ENCODE measurements around the gene MTURN. TPM values are rescaled to one million over a fixed set of nuclear protein-coding genes. Genes with fewer than 3 reads are reported as not detected.
"Not testable (repeated sequence)": the region's sequence is repeated elsewhere in the genome, so short reads cannot be mapped to it uniquely, and the experiment has no call there.

Gene MTURN
- total and polyA plus RNA-seq, 2 donors, result 55.6 TPM

DNA sequence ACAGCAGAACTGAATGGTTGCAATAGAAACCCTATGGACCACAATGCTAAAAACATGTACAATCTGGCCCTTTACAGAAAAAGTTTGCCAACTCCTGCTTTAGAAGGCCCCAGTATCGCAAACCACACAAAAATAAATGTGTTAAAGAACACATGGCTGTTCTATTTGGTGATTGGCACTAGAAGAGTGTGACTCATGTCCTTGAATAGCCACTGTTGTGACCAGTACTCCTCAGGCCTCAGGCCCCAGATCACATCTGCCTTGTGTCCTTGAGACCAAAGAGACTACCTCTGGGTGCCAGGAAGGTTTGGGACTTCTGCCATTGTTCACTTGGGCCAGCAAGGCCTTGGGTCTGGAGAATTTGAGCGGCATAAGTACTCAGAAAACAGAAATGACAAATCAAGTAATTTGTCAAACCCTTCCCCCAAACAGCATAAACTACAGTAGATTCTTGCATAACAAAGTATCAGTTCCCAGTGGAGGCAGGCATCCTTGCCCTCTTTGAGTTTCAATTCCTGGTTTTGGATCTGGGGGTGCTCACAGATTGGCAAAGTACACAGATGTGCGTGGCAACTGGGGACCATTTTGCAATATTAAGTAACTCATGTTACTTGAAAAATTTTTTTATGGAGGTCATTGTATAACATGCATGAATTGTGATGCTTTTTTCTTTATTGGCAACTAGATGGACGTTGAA is 50.2 kb downstream of the MTURN start:
- Histone ChIP-seq H3K27ac (ENCODE audit: low read depth) (no peak overlapping the region), H3K4me3 (ENCODE audit: low read depth, low read length) (no peak overlapping the region), H3K4me1 (ENCODE audit: insufficient read depth) (no peaks in the 10 kb centered on the region), H3K36me3 (ENCODE audit: insufficient read depth) (no peaks in the 10 kb centered on the region)
- WGBS, result 91% methylated on average over 4 of the region's 4 CpGs
- no peak for DNase-seq (ENCODE audit: extremely low spot score)

- no peak overlapping the region for H3K27ac ChIP-seq (ENCODE audit: low read depth)
- DNase-seq (ENCODE audit: extremely low spot score), result no peak
Measured at GRCh38 chr7:30185496-30185895, 50.7 kb downstream of the MTURN start.

GRCh38 chr7:30186725-30187124 is 51.9 kb downstream of the MTURN start:
- no peak for DNase-seq (ENCODE audit: extremely low spot score)
- H3K4me1 ChIP-seq (ENCODE audit: insufficient read depth), result no peaks in the 10 kb centered on the region
- 97% methylated on average over 1 of the region's 1 CpG for WGBS
- no peak overlapping the region for H3K4me3 ChIP-seq (ENCODE audit: low read depth, low read length)
- no peaks in the 10 kb centered on the region for H3K36me3 ChIP-seq (ENCODE audit: insufficient read depth)
- no peak overlapping the region for H3K27ac ChIP-seq (ENCODE audit: low read depth)

More at GRCh38 chr7:30185496-30185895, 50.7 kb downstream of the MTURN start:
- no peak overlapping the region for H3K4me3 ChIP-seq (ENCODE audit: low read depth, low read length)
- no peaks in the 10 kb centered on the region for H3K4me1 ChIP-seq (ENCODE audit: insufficient read depth)
- H3K36me3 ChIP-seq (ENCODE audit: insufficient read depth), result no peaks in the 10 kb centered on the region

- no peak overlapping the region for H3K27ac ChIP-seq (ENCODE audit: low read depth)
- H3K36me3 ChIP-seq (ENCODE audit: insufficient read depth), result no peaks in the 10 kb centered on the region
- DNase-seq (ENCODE audit: extremely low spot score), result no peak
- no peaks in the 10 kb centered on the region for H3K4me1 ChIP-seq (ENCODE audit: insufficient read depth)
- WGBS, result 96% methylated on average over 1 of the region's 1 CpG
- no peak overlapping the region for H3K4me3 ChIP-seq (ENCODE audit: low read depth, low read length)
Measured at GRCh38 chr7:30187513-30187912, 52.7 kb downstream of the MTURN start.

DNA sequence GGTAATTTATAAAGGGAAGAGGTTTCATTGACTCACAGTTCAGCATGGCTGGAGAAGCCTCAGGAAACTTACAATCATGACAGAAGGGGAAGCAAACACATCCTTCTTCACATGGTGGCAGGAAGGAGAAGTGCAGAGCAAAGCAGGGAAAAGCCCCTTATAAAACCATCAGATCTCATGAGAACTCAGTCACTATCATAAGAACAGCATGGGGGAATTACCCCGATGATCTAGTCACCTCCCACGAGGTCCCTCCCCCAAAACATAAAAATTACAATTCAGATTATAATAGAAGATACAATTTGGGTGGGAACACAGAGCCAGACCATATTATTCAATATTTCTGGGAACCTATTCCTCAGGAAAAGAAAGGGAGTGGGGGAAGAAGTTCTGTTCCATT is 53.6 kb downstream of the MTURN start:
- H3K4me1 ChIP-seq (ENCODE audit: insufficient read depth); DNase-seq (ENCODE audit: extremely low spot score); H3K4me3 ChIP-seq (ENCODE audit: low read depth, low read length); H3K27ac ChIP-seq (ENCODE audit: low read depth); H3K36me3 ChIP-seq (ENCODE audit: insufficient read depth): not testable (repeated sequence)
- WGBS, result 90% methylated on average over 2 of the region's 2 CpGs

DNA sequence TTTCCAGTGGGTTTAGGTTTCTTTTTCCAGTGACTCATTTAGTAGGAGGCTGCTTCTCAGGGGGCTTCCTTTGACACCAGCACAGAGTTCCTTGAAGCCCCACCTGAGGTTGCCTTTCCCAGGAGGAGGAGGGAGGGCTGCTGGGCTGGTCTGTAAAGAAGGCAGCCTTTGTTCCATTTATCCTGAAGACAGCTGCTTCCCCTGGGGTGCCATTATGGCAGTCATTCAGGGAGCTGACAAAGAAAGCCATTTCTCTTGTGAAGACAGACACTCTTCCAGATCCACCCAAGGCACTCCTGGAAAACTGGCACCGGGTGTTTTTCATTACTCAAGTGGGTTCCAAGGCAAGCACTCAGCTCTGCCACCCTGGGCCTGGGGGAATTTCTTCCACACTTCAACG is 54.0 kb downstream of the MTURN start:
- DNase-seq (ENCODE audit: extremely low spot score), result no peak
- H3K4me1 ChIP-seq (ENCODE audit: insufficient read depth), result no peaks in the 10 kb centered on the region
- 89% methylated on average over 2 of the region's 2 CpGs for WGBS
- no peak overlapping the region for H3K4me3 ChIP-seq (ENCODE audit: low read depth, low read length)
- H3K27ac ChIP-seq (ENCODE audit: low read depth), result no peak overlapping the region
- no peaks in the 10 kb centered on the region for H3K36me3 ChIP-seq (ENCODE audit: insufficient read depth)

DNA sequence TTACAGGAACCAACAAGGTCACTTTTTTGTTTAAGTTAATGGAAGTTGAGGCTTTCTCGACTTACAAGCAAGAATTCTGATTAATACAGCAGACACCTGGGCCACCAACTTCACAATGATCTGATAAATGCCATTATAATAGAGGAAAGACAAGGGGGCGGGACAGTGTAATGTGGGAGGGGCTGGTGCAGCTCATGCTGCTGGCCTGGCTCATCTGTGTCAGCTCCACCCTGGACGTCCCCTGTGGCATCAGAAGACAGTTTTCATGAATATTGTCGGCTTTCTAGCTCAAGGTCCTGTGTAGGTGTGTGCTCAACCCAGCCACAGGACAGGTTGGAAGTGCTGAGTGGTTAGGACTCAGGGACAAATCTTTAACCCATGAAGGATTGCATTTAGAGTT is 57.0 kb downstream of the MTURN start:
- Histone ChIP-seq H3K27ac (ENCODE audit: low read depth) (no peak overlapping the region), H3K4me3 (ENCODE audit: low read depth, low read length) (no peak overlapping the region), H3K4me1 (ENCODE audit: insufficient read depth) (no peaks in the 10 kb centered on the region), H3K36me3 (ENCODE audit: insufficient read depth) (no peaks in the 10 kb centered on the region)
- DNase-seq (ENCODE audit: extremely low spot score), result no peak
- WGBS, result 95% methylated on average over 4 of the region's 4 CpGs

GRCh38 chr7:30193336-30193943 is 58.7 kb downstream of the MTURN start:
- Histone ChIP-seq H3K4me3 (ENCODE audit: low read depth, low read length) (no peak overlapping the region), H3K27ac (ENCODE audit: low read depth) (no peak overlapping the region), H3K36me3 (ENCODE audit: insufficient read depth) (no peaks in the 10 kb centered on the region), H3K4me1 (ENCODE audit: insufficient read depth) (no peaks in the 10 kb centered on the region)
- 91% methylated on average over 5 of the region's 5 CpGs for WGBS
- DNase-seq (ENCODE audit: extremely low spot score), result no peak

DNA sequence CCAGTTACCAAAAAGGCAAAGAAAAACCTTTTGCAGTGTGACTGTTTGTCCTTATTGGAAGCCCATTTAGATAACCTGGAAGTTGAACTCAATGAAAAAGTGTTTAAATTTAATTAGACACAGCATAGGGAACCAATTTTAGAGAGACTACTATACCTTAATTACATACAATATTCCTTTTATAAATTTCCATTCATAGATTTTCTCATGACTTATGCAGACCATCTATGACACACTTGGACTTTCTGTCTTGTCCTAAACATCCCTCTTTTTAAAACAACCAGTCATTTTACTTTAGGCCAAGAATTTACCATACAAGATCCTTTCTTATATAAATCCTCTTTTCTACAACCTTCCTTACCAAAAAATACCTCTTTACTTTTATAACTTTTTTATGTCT is 61.6 kb downstream of the MTURN start:
- no peaks in the 10 kb centered on the region for H3K4me1 ChIP-seq (ENCODE audit: insufficient read depth)
- no peak overlapping the region for H3K4me3 ChIP-seq (ENCODE audit: low read depth, low read length)
- H3K27ac ChIP-seq (ENCODE audit: low read depth), result no peak overlapping the region
- no peaks in the 10 kb centered on the region for H3K36me3 ChIP-seq (ENCODE audit: insufficient read depth)
- no peak for DNase-seq (ENCODE audit: extremely low spot score)

DNA sequence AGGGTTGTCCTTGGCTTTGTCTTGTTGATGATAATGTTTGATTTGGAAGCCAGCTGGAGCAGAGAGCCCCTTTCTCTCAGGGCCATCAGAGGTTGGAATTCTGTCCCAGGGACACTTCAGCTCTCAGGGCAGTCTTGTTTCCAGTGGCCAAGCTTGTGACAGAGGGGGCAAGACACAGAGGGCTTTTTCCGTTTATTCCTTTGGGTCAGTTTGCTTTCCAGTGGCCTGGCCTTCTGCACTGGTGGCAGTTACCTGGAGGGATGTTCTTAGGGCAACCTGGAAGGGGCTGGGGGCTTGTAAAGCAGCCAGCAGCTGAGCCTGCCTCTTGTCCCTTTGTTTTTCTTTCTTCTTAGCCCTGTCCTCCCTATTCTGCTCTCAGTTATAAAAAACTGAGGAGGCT is 62.7 kb downstream of the MTURN start:
- Histone ChIP-seq H3K4me3 (ENCODE audit: low read depth, low read length) (no peak overlapping the region), H3K27ac (ENCODE audit: low read depth) (no peak overlapping the region), H3K4me1 (ENCODE audit: insufficient read depth) (no peaks in the 10 kb centered on the region), H3K36me3 (ENCODE audit: insufficient read depth) (no peaks in the 10 kb centered on the region)
- WGBS, result 96% methylated on average over 1 of the region's 1 CpG
- DNase-seq (ENCODE audit: extremely low spot score), result no peak

DNA sequence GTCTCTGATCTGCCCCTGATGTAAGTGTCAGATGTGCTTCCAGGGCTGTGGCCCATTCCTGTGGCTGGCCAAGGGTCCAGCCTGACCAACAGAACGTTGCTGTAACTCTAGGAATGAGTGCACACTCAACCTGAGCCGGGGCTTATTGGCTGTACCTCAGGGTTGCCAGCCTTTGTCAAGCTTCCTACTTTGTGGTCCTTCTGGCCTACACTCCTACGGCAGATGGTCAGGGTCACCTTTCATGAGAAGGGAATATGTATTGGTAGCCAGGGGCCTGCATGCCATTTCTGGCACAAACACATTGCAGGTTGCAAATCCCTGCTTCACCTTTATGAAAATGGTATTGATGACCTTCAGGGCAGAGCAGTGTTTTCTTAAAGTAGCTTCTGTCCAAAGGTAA is 64.5 kb downstream of the MTURN start:
- H3K4me1 ChIP-seq (ENCODE audit: insufficient read depth), result no peaks in the 10 kb centered on the region
- no peak overlapping the region for H3K27ac ChIP-seq (ENCODE audit: low read depth)
- H3K36me3 ChIP-seq (ENCODE audit: insufficient read depth), result no peaks in the 10 kb centered on the region
- no peak for DNase-seq (ENCODE audit: extremely low spot score)
- no peak overlapping the region for H3K4me3 ChIP-seq (ENCODE audit: low read depth, low read length)
- WGBS, result 88% methylated on average over 3 of the region's 3 CpGs

DNA sequence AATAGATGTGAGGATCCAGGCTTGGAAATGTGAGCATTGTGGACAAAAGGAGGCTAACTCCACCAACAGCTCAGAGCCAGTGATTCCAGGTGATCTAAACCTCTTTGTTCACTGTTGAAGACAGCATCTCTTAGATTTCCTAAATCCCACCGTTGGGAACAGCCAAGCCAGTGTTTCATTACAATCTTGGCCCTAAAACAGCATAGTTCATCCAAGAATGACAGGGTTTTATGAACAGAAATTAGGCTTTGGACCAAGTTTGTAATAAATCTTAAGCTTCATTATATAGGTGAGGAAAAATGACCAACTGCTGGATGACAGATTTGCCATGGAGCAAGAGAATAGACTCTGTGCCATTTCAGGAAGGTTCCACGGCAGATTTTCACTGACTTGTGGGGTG is 65.8 kb downstream of the MTURN start:
- no peaks in the 10 kb centered on the region for H3K4me1 ChIP-seq (ENCODE audit: insufficient read depth)
- H3K4me3 ChIP-seq (ENCODE audit: low read depth, low read length), result no peak overlapping the region
- H3K27ac ChIP-seq (ENCODE audit: low read depth), result no peak overlapping the region
- 53% methylated on average over 2 of the region's 2 CpGs for WGBS
- no peaks in the 10 kb centered on the region for H3K36me3 ChIP-seq (ENCODE audit: insufficient read depth)
- DNase-seq (ENCODE audit: extremely low spot score), result no peak

DNA sequence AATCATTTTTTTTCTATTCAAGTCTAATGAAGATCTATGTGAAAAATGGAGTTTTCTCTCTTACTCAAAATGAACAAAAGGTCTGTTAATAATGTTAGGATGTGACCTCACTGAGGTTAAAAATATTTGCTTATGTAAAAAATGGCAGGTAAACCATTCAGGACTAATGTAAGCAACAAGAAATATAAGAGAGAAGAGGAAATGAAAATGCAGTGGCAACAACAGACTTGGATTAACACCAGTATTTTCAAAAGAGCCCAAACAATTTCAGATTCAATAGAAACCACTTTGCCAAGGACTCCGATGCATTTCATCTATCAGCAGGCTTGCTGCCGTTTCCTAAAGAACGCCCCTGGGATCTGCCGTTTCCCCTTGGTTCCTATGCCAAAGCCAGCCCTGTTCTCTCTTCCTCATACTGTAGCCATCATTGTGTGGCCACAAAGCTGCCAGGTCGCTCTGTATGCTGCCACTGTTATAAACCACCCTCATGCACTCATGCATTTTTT is 66.4 kb downstream of the MTURN start:
- no peaks in the 10 kb centered on the region for H3K36me3 ChIP-seq (ENCODE audit: insufficient read depth)
- no peak overlapping the region for H3K27ac ChIP-seq (ENCODE audit: low read depth)
- WGBS, result 80% methylated on average over 5 of the region's 5 CpGs
- DNase-seq (ENCODE audit: extremely low spot score), result no peak
- H3K4me3 ChIP-seq (ENCODE audit: low read depth, low read length), result no peak overlapping the region
- H3K4me1 ChIP-seq (ENCODE audit: insufficient read depth), result no peaks in the 10 kb centered on the region

DNA sequence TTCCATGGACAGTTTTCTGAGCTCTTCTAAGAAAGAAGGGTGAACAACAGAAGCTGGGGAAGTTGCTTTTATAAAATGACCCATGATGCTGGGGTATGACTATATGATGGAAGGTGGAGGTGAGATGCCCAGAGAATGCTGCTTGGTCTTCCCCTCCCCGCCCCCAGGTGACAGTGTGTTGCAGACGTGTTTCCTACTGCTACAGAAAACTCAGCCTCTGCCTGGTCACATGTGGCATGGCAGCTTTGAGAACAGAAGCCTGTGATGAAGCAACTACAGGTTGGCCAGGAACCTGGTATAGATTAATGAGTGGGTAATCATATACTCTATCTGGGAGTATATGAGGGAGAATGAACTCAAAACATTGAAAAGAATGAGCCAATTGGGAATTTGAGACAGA is 67.1 kb downstream of the MTURN start:
- Histone ChIP-seq H3K27ac (ENCODE audit: low read depth) (no peak overlapping the region), H3K4me3 (ENCODE audit: low read depth, low read length) (no peak overlapping the region), H3K36me3 (ENCODE audit: insufficient read depth) (no peaks in the 10 kb centered on the region), H3K4me1 (ENCODE audit: insufficient read depth) (no peaks in the 10 kb centered on the region)
- WGBS, result 95% methylated on average over 2 of the region's 2 CpGs
- DNase-seq (ENCODE audit: extremely low spot score), result no peak
